GM12873 (cell line): ENCODE measurements around the gene FCMR.

Experiments used
- TF ChIP-seq, protein P1 (sequence below): IDR thresholded peaks from 2 replicates; pipeline ENCODE4 v1.5.1; 2012; ENCODE audit warnings: low read depth, mild to moderate bottlenecking, moderate library complexity, low read length, control low read depth; ENCODE audit not compliant: insufficient read depth; ENCODE audit errors: missing control alignments

FCMR gene

DNA sequence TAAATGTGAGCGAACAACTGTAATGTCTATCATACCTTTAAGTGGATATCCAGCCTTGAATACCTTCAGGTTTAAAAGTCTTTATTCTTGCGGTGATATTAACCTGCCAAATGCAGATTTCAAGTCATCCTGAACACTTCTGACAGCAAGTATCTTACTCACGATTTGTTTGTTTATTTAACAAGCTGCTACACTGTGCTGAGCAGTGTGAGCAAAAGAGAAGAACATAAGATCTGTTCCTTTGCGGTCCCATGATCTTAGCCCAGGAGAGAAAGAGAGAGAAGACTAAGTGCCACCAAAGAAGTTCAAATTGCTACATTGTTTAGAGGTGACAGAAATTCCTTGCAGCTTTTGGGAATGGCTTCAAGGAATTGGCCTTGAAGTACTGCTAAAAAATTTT, 34.0 kb downstream of the FCMR start:
- TF ChIP-seq, protein P1, sequence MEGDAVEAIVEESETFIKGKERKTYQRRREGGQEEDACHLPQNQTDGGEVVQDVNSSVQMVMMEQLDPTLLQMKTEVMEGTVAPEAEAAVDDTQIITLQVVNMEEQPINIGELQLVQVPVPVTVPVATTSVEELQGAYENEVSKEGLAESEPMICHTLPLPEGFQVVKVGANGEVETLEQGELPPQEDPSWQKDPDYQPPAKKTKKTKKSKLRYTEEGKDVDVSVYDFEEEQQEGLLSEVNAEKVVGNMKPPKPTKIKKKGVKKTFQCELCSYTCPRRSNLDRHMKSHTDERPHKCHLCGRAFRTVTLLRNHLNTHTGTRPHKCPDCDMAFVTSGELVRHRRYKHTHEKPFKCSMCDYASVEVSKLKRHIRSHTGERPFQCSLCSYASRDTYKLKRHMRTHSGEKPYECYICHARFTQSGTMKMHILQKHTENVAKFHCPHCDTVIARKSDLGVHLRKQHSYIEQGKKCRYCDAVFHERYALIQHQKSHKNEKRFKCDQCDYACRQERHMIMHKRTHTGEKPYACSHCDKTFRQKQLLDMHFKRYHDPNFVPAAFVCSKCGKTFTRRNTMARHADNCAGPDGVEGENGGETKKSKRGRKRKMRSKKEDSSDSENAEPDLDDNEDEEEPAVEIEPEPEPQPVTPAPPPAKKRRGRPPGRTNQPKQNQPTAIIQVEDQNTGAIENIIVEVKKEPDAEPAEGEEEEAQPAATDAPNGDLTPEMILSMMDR: no peak

DNA sequence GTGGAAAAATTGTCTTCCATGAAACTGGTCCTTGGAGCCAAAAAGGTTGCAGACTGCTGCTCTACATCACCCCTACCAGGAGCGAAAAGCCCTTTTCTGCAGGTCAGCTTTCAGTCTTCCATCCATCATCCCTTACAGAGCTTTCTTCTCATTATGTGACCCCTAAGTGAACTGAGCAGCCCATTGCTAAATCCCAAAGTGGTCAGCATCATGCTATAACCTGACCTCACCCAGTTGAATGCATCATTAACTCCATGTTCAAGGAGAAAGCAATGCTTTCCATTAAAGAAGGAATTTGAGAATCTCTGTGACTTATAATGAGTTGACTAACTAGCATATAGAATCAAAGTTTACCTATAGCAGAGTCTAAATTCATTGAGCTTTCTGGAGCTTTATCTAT, 34.9 kb downstream of the FCMR start:
- TF ChIP-seq, protein P1: no peak

DNA sequence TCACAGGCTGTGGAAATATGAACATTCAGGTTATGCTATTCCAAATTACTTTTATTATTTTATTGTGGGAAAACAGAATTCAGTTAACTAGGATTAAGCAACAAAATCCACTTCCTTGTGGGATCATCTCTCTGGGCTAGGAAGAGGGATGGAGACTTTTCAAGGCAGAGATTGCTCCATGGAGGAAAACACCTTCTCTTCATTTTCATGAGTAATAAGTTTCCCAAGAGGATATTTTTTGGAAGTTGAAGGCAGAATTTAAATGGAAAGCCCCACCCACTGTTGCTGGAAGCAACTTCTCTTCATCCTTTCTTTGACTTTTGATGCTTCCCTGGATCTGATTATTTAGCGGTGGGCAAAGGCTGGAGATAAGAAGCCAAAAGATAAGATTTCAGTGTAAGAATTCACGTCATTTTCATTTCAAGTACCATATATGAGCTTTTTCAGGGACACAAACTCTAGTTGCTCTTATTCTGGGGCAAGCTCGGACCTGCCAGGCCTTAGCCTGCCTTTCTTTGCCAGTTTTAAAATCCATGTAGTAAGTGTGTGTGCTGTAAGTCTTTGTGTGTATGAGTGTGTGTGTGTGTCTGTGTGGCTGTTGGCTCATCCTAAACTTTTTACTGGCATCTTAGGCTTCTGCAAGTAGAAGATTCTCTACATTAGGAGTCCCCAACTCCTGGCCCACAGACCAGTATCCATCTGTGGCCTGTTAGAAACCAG, 36.2 kb downstream of the FCMR start:
- TF ChIP-seq, protein P1: no peak

DNA sequence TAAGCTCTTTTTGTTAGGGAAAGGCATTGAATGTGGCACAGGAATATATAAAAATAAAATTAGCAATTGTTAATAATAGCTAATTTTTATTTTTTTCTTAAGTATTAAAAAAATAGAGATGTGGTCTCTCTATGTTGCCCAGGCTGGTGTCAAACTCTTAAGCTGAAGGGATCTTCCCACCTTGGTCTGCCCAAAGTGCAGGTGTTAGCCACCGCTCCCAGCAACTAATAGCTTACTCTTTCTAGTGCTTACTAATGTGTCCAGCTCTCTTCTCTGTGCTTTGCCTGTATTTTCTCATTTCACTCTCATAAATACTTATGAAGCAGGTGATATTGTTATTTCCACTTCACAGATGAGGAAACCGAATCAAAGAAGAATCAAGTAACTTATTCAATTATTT, 37.9 kb downstream of the FCMR start:
- TF ChIP-seq, protein P1: no peak

DNA sequence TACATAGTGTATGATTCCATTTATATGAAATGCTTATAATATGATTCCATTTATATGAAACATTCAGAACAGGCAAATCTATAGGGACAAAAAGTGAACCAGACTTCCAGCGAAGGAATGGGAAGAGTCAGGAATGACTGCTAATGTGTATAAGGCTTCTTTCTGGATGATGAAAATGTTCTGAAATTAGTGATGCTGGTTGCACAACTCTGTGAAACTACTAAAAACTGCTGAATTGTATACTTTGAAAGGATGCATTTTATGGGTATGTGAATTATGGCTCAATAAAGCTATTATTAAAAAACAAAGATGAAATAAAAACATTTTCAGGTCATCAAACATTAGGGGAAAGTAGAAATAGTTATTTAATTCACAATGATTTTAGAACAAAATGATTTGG, 38.6 kb downstream of the FCMR start:
- TF ChIP-seq, protein P1: no peak

DNA sequence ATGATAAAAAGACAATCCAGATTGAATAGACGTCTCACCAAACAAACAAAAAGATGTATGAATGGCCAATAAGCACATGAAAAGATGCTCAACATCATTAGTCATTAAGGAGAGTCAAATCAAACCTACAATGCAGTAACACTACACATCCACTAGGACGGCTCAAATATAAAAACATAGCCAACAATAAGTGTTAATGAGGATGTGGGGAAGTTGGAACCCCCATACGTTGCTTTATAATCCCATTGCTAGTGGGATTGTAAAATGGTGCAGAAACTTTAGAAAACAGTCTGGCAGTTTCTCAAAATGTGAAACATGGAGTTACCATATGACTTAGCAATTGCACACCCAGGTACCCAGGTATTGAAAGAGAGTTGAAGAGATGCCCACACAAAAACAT, 39.2 kb downstream of the FCMR start:
- TF ChIP-seq, protein P1: peak; percentile 48

DNA sequence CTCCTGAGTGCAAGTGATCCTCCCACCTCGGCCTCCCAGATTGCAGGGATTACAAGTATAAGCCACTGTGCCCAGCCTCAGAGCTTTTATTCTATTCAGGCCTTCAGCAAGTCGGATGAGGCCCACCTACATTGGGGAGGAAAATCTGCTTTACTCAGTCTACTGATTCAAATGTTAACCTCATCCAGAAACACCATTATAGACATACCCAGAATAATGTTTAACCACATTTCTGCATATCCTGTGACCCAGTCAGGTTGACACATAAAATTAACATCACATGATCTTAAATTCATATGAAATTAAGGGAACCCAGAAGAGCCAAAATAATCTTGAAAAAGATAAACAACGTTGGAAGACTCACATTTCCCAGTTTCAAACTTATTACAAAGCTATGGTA, 41.4 kb downstream of the FCMR start:
- TF ChIP-seq, protein P1: no peak
